HepG2 (cell line): ENCODE measurements around the gene PPP1R9B. TPM values are rescaled to one million over a fixed set of nuclear protein-coding genes. Genes with fewer than 3 reads are reported as not detected.

Source experiments
- AFF4 ChIP-seq: sonication (generic); formaldehyde crosslinking; IDR thresholded peaks from 2 replicates; pipeline ENCODE4 v1.4.0; 2020; ENCODE audit warnings: missing genetic modification reagents
- ASH2L ChIP-seq: fragments of 300-600, 200-600 bp; sonication (generic); IDR thresholded peaks from 2 replicates; pipeline ENCODE4 v1.7.0; 2017; ENCODE audit warnings: low read depth, mild to moderate bottlenecking, moderate library complexity, mixed read lengths, low read length; ENCODE audit not compliant: insufficient read length
- ERF ChIP-seq: IDR thresholded peaks from 2 replicates; pipeline ENCODE4 v1.6.1; 2018; ENCODE audit warnings: missing biosample characterization, missing genetic modification reagents
- HMGXB3 ChIP-seq: sonication (generic); formaldehyde crosslinking; IDR thresholded peaks from 2 replicates; pipeline ENCODE4 v1.4.0; 2020; ENCODE audit warnings: missing genetic modification reagents, borderline replicate concordance
- KAT7 ChIP-seq: IDR thresholded peaks from 2 replicates; pipeline ENCODE4 v1.6.1; 2018; ENCODE audit warnings: borderline replicate concordance, missing compliant biosample characterization
- KDM6A ChIP-seq: IDR thresholded peaks from 2 replicates; pipeline ENCODE4 v1.6.1; 2016; ENCODE audit warnings: low read depth
- NFRKB ChIP-seq: fragments of 450-650 bp; IDR thresholded peaks from 2 replicates; pipeline ENCODE4 v1.6.1; 2017
- SNRNP70 ChIP-seq: fragments of 200-400 bp; formaldehyde crosslinking; IDR thresholded peaks from 2 replicates; pipeline ENCODE4 v1.6.1; 2017; ENCODE audit warnings: mild to moderate bottlenecking, low read depth, low read length, moderate library complexity
- TBX2 ChIP-seq: sonication (generic); formaldehyde crosslinking; IDR thresholded peaks from 2 replicates; pipeline ENCODE4 v1.5.0; 2020; ENCODE audit warnings: missing genetic modification reagents, mild to moderate bottlenecking, borderline replicate concordance
- ZBED4 ChIP-seq: sonication (generic); formaldehyde crosslinking; IDR thresholded peaks from 2 replicates; pipeline ENCODE4 v1.4.0; 2020; ENCODE audit warnings: missing genetic modification reagents, borderline replicate concordance
- ZMYM2 ChIP-seq: sonication (generic); formaldehyde crosslinking; IDR thresholded peaks from 2 replicates; pipeline ENCODE4 v1.8.0; 2022; ENCODE audit warnings: mild to moderate bottlenecking, missing genetic modification reagents
- ZNF12 ChIP-seq: sonication (generic); formaldehyde crosslinking; IDR thresholded peaks from 2 replicates; pipeline ENCODE4 v1.5.0; 2020; ENCODE audit warnings: missing genetic modification reagents
- ZNF234 ChIP-seq: sonication (generic); formaldehyde crosslinking; conservative IDR thresholded peaks from 2 replicates; pipeline ENCODE4 v1.5.1; 2020; ENCODE audit warnings: mild to moderate bottlenecking, missing genetic modification reagents
- ZNF460 ChIP-seq: sonication (generic); formaldehyde crosslinking; IDR thresholded peaks from 2 replicates; pipeline ENCODE4 v1.5.1; 2020; ENCODE audit warnings: missing genetic modification reagents, mild to moderate bottlenecking, borderline replicate concordance
- ZNF546 ChIP-seq: sonication (generic); formaldehyde crosslinking; conservative IDR thresholded peaks from 2 replicates; pipeline ENCODE4 v1.8.1; 2023; ENCODE audit warnings: mild to moderate bottlenecking, missing genetic modification reagents
- ZNF761 ChIP-seq: sonication (generic); formaldehyde crosslinking; conservative IDR thresholded peaks from 2 replicates; pipeline ENCODE4 v1.4.0; 2020; ENCODE audit warnings: mild to moderate bottlenecking, missing genetic modification reagents
- ZNF780A ChIP-seq: sonication (generic); formaldehyde crosslinking; IDR thresholded peaks from 2 replicates; pipeline ENCODE4 v1.8.0; 2022; ENCODE audit warnings: mild to moderate bottlenecking, missing genetic modification reagents, moderate library complexity
- polyA plus RNA-seq, 8 experiments: library from polyadenylated mRNA; depleted of rRNA in 3 of 8; stranded (reverse) in 7 of 8; unstranded in 1 of 8; fragments of >200 nt; fragmentation: Illumina TruSeq in 4 of 8; extraction: Trizol in 4 of 8; gene quantifications; 2 replicates each; pipeline versions ENCODE4 v1.2.1 to v1.2.3, GENCODE V29; 2011 to 2016; ENCODE audit warnings: low read depth in 4 of 8, missing spikeins in 1 of 8, mixed read lengths in 1 of 8; ENCODE audit not compliant: insufficient read depth in 1 of 8
- total RNA-seq, 5 experiments: library from RNA; depleted of rRNA; stranded (reverse); fragments of >200 nt; fragmentation: Illumina TruSeq; extraction: Trizol; gene quantifications; 2 replicates each; pipeline ENCODE4 v1.2.3, GENCODE V29; 2016; ENCODE audit warnings: low read depth in 1 of 5

PPP1R9B gene
- total and polyA plus RNA-seq, 2 of the 13 experiments (the other 11 are each of a cell fraction or from before 2014, with no cell fraction given): 9.4 to 15.8 TPM

- peak; percentile 90 for TF ChIP-seq ZBED4 (CRISPR knock-in tag)
- no peak for TF ChIP-seq NFRKB
- 0 out of 2 replicates have a peak, but pooled peaks have one; percentile 43 for TF ChIP-seq KDM6A (CRISPR knock-in tag)
- peak; percentile 77; the same call in 1 of the 2 replicates for TF ChIP-seq HMGXB3 (CRISPR knock-in tag)
- no peak for TF ChIP-seq ZNF234 (CRISPR knock-in tag)
- peak; percentile 91 for TF ChIP-seq TBX2
- TF ChIP-seq ZMYM2: no peak; the same call in 1 of the 2 replicates
- peak; percentile 60 for TF ChIP-seq ERF (CRISPR knock-in tag)
- TF ChIP-seq ASH2L: peak; percentile 48
- peak; percentile 69; the same call in 1 of the 2 replicates for TF ChIP-seq KAT7 (CRISPR knock-in tag)
- 0 out of 2 replicates have a peak, but pooled peaks have one; percentile 53 for TF ChIP-seq ZNF780A (CRISPR knock-in tag)
- TF ChIP-seq ZNF460 (CRISPR knock-in tag): no peak
- TF ChIP-seq AFF4 (CRISPR knock-in tag): peak; percentile 31; the same call in 1 of the 2 replicates
- TF ChIP-seq SNRNP70: no peak
- TF ChIP-seq ZNF12 (CRISPR knock-in tag): no peak
- TF ChIP-seq ZNF761 (CRISPR knock-in tag): peak; percentile 84
- TF ChIP-seq ZNF546 (CRISPR knock-in tag): 0 out of 2 replicates have a peak, but pooled peaks have one; percentile 33
These were observed 55.5 kb downstream of the PPP1R9B start, which contains the start of gene PDK2 (continued) for GRCh38 chr17:50094753-50095619.
